ENCODE data around the gene CDKAL1. TPM values are rescaled to one million over a fixed set of nuclear protein-coding genes. Genes with fewer than 3 reads are reported as not detected.

Gene CDKAL1
- total RNA-seq, 2 donors from 2014 or later = 23.5 to 26.4 TPM

GRCh38 chr6:21176197-21176596 lies 641.9 kb downstream of the CDKAL1 start:
- WGBS, 2 experiments (ENCODE audit: insufficient coverage in 1 of 2, insufficient read length in 1 of 2) = 97 to 100% methylated on average over 3 to 4 of the region's 4 CpGs
- Histone ChIP-seq H3K27me3 (ENCODE audit: control insufficient read depth, insufficient read depth, low read length, poor library complexity, severe bottlenecking) (no peaks in the 10 kb centered on the region), H3K36me3 (ENCODE audit: control insufficient read depth, insufficient read depth, low read length) (no peaks in the 10 kb centered on the region), H3K4me1 (ENCODE audit: control insufficient read depth, insufficient read depth, low read length) (no peaks in the 10 kb centered on the region), H3K9ac (ENCODE audit: extremely low read depth, low read length, poor library complexity, severe bottlenecking) (no peak overlapping the region), H3K9me3 (ENCODE audit: control insufficient read depth, low read length) (peaks cover 12% of the 10 kb centered on the region), H3K4me3 (ENCODE audit: low read length) (no peak overlapping the region), H3K27ac (ENCODE audit: low read depth, low read length) (no peak overlapping the region)
- TF ChIP-seq, protein P1, sequence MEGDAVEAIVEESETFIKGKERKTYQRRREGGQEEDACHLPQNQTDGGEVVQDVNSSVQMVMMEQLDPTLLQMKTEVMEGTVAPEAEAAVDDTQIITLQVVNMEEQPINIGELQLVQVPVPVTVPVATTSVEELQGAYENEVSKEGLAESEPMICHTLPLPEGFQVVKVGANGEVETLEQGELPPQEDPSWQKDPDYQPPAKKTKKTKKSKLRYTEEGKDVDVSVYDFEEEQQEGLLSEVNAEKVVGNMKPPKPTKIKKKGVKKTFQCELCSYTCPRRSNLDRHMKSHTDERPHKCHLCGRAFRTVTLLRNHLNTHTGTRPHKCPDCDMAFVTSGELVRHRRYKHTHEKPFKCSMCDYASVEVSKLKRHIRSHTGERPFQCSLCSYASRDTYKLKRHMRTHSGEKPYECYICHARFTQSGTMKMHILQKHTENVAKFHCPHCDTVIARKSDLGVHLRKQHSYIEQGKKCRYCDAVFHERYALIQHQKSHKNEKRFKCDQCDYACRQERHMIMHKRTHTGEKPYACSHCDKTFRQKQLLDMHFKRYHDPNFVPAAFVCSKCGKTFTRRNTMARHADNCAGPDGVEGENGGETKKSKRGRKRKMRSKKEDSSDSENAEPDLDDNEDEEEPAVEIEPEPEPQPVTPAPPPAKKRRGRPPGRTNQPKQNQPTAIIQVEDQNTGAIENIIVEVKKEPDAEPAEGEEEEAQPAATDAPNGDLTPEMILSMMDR (conservative IDR thresholded peaks at IDR 0.05) = no peak
- no peaks in the 10 kb centered on the region for H3K27me3 Mint-ChIP-seq (ENCODE audit: insufficient read depth)
- H3K27ac Mint-ChIP-seq = no peak overlapping the region
- H3K36me3 Mint-ChIP-seq (ENCODE audit: low read depth) = peaks cover 6% of the 10 kb centered on the region
- DNase-seq = no peak
- peaks cover 12% of the 10 kb centered on the region for H3K9me3 Mint-ChIP-seq
- H3K4me3 Mint-ChIP-seq = no peak overlapping the region
- no peaks in the 10 kb centered on the region for H3K4me1 Mint-ChIP-seq

DNA sequence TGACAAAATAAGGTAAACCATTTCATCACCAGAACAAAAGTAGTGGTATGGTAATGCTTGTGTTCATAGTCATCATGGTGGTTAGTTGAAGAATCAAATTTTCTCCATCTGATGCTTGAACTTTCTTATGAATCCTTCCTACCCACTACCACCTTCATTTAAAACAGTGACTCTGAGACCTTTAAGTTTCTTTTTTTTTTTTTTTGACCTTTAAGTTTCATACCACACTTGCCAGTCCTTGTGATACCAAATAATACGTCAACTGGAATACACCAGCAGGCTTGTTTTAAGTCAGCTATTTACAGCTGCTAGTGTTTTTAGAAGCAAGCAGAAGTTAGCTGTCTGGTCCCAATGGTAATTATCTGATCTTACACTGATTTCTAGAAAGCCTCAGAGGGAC lies 645.9 kb downstream of the CDKAL1 start:
- Histone ChIP-seq H3K4me3 (ENCODE audit: low read length) (no peak overlapping the region), H3K9ac (ENCODE audit: extremely low read depth, low read length, poor library complexity, severe bottlenecking) (no peak overlapping the region), H3K36me3 (ENCODE audit: control insufficient read depth, insufficient read depth, low read length) (no peaks in the 10 kb centered on the region), H3K4me1 (ENCODE audit: control insufficient read depth, insufficient read depth, low read length) (peaks cover 3% of the 10 kb centered on the region), H3K9me3 (ENCODE audit: control insufficient read depth, low read length) (peaks cover 12% of the 10 kb centered on the region), H3K27ac (ENCODE audit: low read depth, low read length) (no peak overlapping the region), H3K27me3 (ENCODE audit: control insufficient read depth, insufficient read depth, low read length, poor library complexity, severe bottlenecking) (no peaks in the 10 kb centered on the region)
- no peak for DNase-seq
- Mint-ChIP-seq H3K36me3 (ENCODE audit: low read depth) (peaks cover 9% of the 10 kb centered on the region), H3K4me3 (no peak overlapping the region), H3K27me3 (ENCODE audit: insufficient read depth) (no peaks in the 10 kb centered on the region), H3K9me3 (peaks cover 12% of the 10 kb centered on the region), H3K4me1 (peaks cover 3% of the 10 kb centered on the region), H3K27ac (no peak overlapping the region)
- TF ChIP-seq, protein P1 (conservative IDR thresholded peaks at IDR 0.05) = no peak
- 93 to 100% methylated on average over 1 of the region's 1 CpG for WGBS, 2 experiments (ENCODE audit: insufficient coverage in 1 of 2, insufficient read length in 1 of 2)

GRCh38 chr6:21180800-21181337 lies 646.6 kb downstream of the CDKAL1 start:
- Histone ChIP-seq H3K36me3 (ENCODE audit: control insufficient read depth, insufficient read depth, low read length) (no peaks in the 10 kb centered on the region), H3K9ac (ENCODE audit: extremely low read depth, low read length, poor library complexity, severe bottlenecking) (no peak overlapping the region), H3K27me3 (ENCODE audit: control insufficient read depth, insufficient read depth, low read length, poor library complexity, severe bottlenecking) (no peaks in the 10 kb centered on the region), H3K4me1 (ENCODE audit: control insufficient read depth, insufficient read depth, low read length) (peaks cover 3% of the 10 kb centered on the region), H3K27ac (ENCODE audit: low read depth, low read length) (no peak overlapping the region), H3K4me3 (ENCODE audit: low read length) (no peak overlapping the region), H3K9me3 (ENCODE audit: control insufficient read depth, low read length) (peaks cover 12% of the 10 kb centered on the region)
- TF ChIP-seq, protein P1 (conservative IDR thresholded peaks at IDR 0.05) = no peak
- Mint-ChIP-seq H3K27ac (no peak overlapping the region), H3K27me3 (ENCODE audit: insufficient read depth) (no peaks in the 10 kb centered on the region), H3K4me3 (no peak overlapping the region), H3K9me3 (peaks cover 12% of the 10 kb centered on the region), H3K36me3 (ENCODE audit: low read depth) (peaks cover 9% of the 10 kb centered on the region), H3K4me1 (peaks cover 7% of the 10 kb centered on the region)
- DNase-seq = no peak
- WGBS, 2 experiments (ENCODE audit: insufficient coverage in 1 of 2, insufficient read length in 1 of 2) = 40 to 75% methylated on average over 1 to 4 of the region's 4 CpGs

Data from endodermal cell (in vitro differentiated cells).